ENCODE measurements around the gene IL1RAPL2.
"Not testable (repeated sequence)": the region's sequence is repeated elsewhere in the genome, so short reads cannot be mapped to it uniquely, and the experiment has no call there.

The IL1RAPL2 gene

GRCh38 chrX:105634180-105634579 is 1068.2 kb downstream of the IL1RAPL2 start:
- DNase-seq: no peak

GRCh38 chrX:105635794-105636193 is 1069.8 kb downstream of the IL1RAPL2 start:
- no peak for DNase-seq

GRCh38 chrX:105636667-105637066 is 1070.7 kb downstream of the IL1RAPL2 start:
- no peak for DNase-seq

- DNase-seq: no peak
These were observed 1079.8 kb downstream of the IL1RAPL2 start for GRCh38 chrX:105645667-105646357.

GRCh38 chrX:105646592-105647372 is 1080.8 kb downstream of the IL1RAPL2 start:
- DNase-seq: no peak

GRCh38 chrX:105647749-105648148 is 1081.8 kb downstream of the IL1RAPL2 start:
- no peak for DNase-seq

GRCh38 chrX:105648732-105649131 is 1082.7 kb downstream of the IL1RAPL2 start:
- no peak for DNase-seq

- DNase-seq: no peak
These were observed 1084.6 kb downstream of the IL1RAPL2 start for GRCh38 chrX:105650577-105650976.

- DNase-seq: no peak
These were observed 1085.0 kb downstream of the IL1RAPL2 start for GRCh38 chrX:105650986-105651385.

- DNase-seq: no peak
These were observed 1087.9 kb downstream of the IL1RAPL2 start for GRCh38 chrX:105653891-105654290.

- DNase-seq: no peak
These were observed 1092.1 kb downstream of the IL1RAPL2 start for GRCh38 chrX:105658136-105658535.

- DNase-seq: no peak
These were observed 1096.2 kb downstream of the IL1RAPL2 start for GRCh38 chrX:105662248-105662647.

- DNase-seq: no peak
These were observed 1098.2 kb downstream of the IL1RAPL2 start for GRCh38 chrX:105664243-105664642.

- not testable (repeated sequence) for DNase-seq
These were observed 1118.3 kb downstream of the IL1RAPL2 start for GRCh38 chrX:105684288-105684687.

GRCh38 chrX:105694839-105695238 is 1128.8 kb downstream of the IL1RAPL2 start:
- no peak for DNase-seq

GRCh38 chrX:105695451-105695850 is 1129.5 kb downstream of the IL1RAPL2 start:
- DNase-seq: no peak

- no peak for DNase-seq
These were observed 1130.9 kb downstream of the IL1RAPL2 start for GRCh38 chrX:105696870-105697269.

GRCh38 chrX:105697984-105698781 is 1132.2 kb downstream of the IL1RAPL2 start:
- no peak for DNase-seq

GRCh38 chrX:105700331-105700730 is 1134.3 kb downstream of the IL1RAPL2 start:
- no peak for DNase-seq

- no peak for DNase-seq
These were observed 1135.5 kb downstream of the IL1RAPL2 start for GRCh38 chrX:105701310-105702052.

GRCh38 chrX:105703876-105704275 is 1137.9 kb downstream of the IL1RAPL2 start:
- DNase-seq: no peak

- no peak for DNase-seq
These were observed 1140.0 kb downstream of the IL1RAPL2 start for GRCh38 chrX:105706041-105706440.

All from right kidney (tissue), 1 donor.